ENCODE measurements around the gene TTC27. TPM values are rescaled to one million over a fixed set of nuclear protein-coding genes. Genes with fewer than 3 reads are reported as not detected.
"Not testable (repeated sequence)": the region's sequence is repeated elsewhere in the genome, so short reads cannot be mapped to it uniquely, and the experiment has no call there.

The TTC27 gene
- total RNA-seq, 6 experiments from 2014 or later = 6.8 to 9.5 (median 7.3) TPM

DNA sequence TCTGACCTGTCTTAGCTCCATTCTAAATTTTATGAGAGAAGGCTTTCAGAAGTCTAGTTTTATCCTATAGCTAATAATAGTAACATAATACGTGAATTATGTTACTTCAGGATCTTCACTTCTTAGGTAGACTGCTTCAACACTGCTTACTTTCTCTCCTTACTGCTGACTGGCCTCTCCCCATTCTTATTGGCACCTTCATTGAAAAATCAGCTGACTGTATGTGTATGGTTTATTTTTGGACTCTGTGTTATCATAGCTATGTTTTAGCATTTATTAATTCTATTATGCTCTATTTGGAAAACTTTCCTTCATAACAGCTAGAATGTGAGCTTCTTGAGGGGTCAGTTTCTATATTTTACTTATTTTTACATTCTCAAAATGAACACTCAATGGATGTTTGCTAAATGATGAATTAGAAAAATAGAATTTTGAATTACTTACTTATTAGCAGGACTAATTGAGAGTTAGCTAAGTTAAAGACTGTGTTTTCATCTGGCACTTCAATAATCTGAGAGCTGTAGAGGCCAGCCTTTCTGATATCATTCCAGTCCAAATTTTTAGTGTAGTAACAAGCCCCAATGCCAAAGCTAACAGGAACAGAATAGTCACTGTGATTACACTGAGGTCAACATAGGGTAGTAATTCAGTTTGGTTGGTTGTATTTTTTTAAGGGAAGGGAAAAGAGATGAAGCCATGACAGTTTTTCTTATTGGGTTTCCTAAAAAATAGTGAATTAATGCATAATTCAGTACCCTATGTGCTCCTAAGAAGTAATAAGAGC is 92.3 kb downstream of the TTC27 start:
- Histone ChIP-seq H3K4me3 (no peak overlapping the region), H3K27ac (no peak overlapping the region), H3K27me3 (no peaks in the 10 kb centered on the region), H3K36me3 (no peaks in the 10 kb centered on the region), H3K4me1 (peaks cover 0 to 7% (median 0%) of the 10 kb centered on the region in 4 donors), H3K9me3 (no peaks in the 10 kb centered on the region)
- no peak for DNase-seq
- peak in 3 of 4 donors; percentile 63 to 91 (median 67) for ATAC-seq
- TF ChIP-seq, protein P1, sequence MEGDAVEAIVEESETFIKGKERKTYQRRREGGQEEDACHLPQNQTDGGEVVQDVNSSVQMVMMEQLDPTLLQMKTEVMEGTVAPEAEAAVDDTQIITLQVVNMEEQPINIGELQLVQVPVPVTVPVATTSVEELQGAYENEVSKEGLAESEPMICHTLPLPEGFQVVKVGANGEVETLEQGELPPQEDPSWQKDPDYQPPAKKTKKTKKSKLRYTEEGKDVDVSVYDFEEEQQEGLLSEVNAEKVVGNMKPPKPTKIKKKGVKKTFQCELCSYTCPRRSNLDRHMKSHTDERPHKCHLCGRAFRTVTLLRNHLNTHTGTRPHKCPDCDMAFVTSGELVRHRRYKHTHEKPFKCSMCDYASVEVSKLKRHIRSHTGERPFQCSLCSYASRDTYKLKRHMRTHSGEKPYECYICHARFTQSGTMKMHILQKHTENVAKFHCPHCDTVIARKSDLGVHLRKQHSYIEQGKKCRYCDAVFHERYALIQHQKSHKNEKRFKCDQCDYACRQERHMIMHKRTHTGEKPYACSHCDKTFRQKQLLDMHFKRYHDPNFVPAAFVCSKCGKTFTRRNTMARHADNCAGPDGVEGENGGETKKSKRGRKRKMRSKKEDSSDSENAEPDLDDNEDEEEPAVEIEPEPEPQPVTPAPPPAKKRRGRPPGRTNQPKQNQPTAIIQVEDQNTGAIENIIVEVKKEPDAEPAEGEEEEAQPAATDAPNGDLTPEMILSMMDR (IDR thresholded peaks at IDR 0.05) = no peak
- no peak for TF ChIP-seq POLR2A (IDR thresholded peaks at IDR 0.05)
- WGBS (ENCODE audit: insufficient coverage, low coverage, low lambda C conversion rate, missing lambda C conversion rate) = 86% methylated on average over 1 of the region's 1 CpG
- intact Hi-C loops (cut with DNase I) = no loop called here

DNA sequence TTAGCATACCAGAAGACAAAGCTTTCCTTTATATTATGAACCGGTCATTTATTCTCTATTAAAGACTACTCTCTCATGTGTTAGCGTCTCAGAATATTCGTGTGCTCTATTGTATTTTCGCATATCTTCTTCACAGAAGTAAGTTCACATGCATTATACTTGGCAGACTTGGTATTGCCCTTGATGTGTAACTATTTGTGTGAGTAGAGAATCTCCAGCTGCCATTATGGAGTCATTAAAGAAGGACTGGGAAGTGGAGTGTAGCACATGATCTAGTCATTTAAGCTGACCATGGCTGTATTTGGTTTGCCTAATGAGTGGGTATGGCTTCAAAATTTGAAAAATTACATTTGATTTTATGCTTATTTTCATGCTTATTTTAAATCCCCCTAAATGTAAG is 92.9 kb downstream of the TTC27 start:
- intact Hi-C loops (cut with DNase I) = no loop called here
- 100% methylated on average over 4 of the region's 4 CpGs for WGBS (ENCODE audit: insufficient coverage, low coverage, low lambda C conversion rate, missing lambda C conversion rate)
- ATAC-seq (no peak), DNase-seq (no peak)
- Histone ChIP-seq H3K4me3 (no peak overlapping the region), H3K36me3 (no peaks in the 10 kb centered on the region), H3K4me1 (peaks cover 0 to 3% (median 0%) of the 10 kb centered on the region in 4 donors), H3K9me3 (no peaks in the 10 kb centered on the region), H3K27ac (no peak overlapping the region), H3K27me3 (no peaks in the 10 kb centered on the region)
- TF ChIP-seq, protein P1 (IDR thresholded peaks at IDR 0.05) = no peak
- no peak for TF ChIP-seq POLR2A (IDR thresholded peaks at IDR 0.05)

DNA sequence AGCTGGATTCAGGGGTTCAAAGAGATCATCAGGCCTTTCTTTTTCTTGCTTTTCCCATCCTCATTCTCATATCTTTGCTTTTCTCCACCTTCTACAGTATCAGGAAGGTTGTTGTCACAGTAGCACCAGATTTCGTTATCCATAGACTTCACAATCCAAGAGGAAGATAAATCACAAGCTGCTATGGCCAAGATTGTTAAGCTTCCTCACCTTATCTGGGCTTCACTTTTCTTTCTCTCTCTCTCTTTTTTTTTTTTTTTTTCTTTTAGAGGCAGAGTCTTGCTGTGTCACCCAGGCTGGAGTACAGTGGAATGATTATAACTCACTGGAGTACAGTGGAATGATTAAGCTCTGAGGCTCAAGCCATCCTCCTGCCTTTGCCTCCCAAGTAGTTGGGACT is 93.5 kb downstream of the TTC27 start:
- H3K27ac ChIP-seq = no peak overlapping the region
- no peaks in the 10 kb centered on the region for H3K27me3 ChIP-seq
- H3K4me1 ChIP-seq = peaks cover 0 to 3% (median 0%) of the 10 kb centered on the region in 4 donors
- intact Hi-C loops (cut with DNase I) = no loop called here
- TF ChIP-seq, protein P1 (IDR thresholded peaks at IDR 0.05) = no peak
- no peak for TF ChIP-seq POLR2A (IDR thresholded peaks at IDR 0.05)
- DNase-seq (no peak), ATAC-seq (no peak)
- no peaks in the 10 kb centered on the region for H3K9me3 ChIP-seq
- WGBS (ENCODE audit: insufficient coverage, low coverage, low lambda C conversion rate, missing lambda C conversion rate) = 87% methylated on average over 1 of the region's 1 CpG
- H3K36me3 ChIP-seq = no peaks in the 10 kb centered on the region
- H3K4me3 ChIP-seq = no peak overlapping the region

DNA sequence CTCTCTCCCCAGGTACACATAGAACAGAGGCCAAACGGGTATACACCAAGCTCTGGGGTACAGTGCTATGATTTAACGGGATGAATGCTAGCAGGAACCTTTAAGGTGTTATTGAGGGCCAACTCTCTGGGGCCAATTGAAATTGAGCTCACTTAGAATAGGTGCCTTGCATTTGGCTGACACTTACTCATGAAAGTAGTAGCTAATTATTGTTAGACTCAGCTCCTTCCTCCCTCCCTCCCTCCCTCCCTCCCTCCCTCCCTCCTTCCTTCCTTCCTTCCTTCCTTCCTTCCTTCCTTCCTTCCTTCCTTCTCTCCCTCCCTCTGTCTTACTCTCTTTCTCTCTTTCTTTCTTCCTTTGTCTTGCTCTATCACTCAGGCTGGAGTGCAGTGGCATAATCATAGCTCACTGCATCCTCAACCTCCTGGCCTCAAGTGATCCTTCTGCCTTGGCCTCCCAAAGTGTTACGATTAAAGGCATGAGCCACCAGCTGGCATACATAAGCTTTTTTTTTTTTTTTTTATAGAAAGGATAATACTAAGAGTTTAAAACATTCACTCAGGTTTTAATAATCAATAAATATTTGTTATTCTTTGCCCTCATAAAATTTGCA is 95.7 kb downstream of the TTC27 start:
- Histone ChIP-seq H3K27ac (no peak overlapping the region), H3K27me3 (no peaks in the 10 kb centered on the region), H3K4me3 (no peak overlapping the region), H3K9me3 (no peaks in the 10 kb centered on the region), H3K36me3 (no peaks in the 10 kb centered on the region), H3K4me1 (peaks cover 0 to 11% (median 2%) of the 10 kb centered on the region in 4 donors)
- TF ChIP-seq, protein P1 (IDR thresholded peaks at IDR 0.05) = no peak
- no peak for TF ChIP-seq POLR2A (IDR thresholded peaks at IDR 0.05)
- ATAC-seq (no peak), DNase-seq (no peak)
- intact Hi-C loops (cut with DNase I) = no loop called here
- 83% methylated on average over 1 of the region's 3 CpGs for WGBS (ENCODE audit: insufficient coverage, low coverage, low lambda C conversion rate, missing lambda C conversion rate)

DNA sequence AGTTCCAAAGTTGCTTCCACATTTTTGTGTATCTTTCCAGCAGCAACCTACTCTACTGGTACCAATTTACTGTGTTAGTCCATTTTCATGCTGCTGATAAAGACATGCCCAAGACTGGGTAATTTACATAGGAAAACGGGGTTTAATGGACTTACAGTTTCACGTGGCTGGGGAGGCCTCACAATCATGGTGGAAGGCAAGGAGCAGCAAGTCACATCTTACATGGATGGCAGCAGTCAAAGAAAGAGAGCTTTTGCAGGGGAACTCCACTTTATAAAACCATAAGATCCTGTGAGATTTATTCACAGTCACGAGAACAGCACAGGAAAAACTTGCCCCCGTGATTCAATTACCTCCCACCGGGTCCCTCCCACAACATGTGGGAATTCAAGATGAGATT is 98.8 kb downstream of the TTC27 start:
- ATAC-seq; H3K9me3 ChIP-seq; H3K36me3 ChIP-seq; intact Hi-C loops (cut with DNase I); H3K4me1 ChIP-seq; H3K27ac ChIP-seq; H3K27me3 ChIP-seq; DNase-seq; H3K4me3 ChIP-seq: not testable (repeated sequence)
- 70% methylated on average over 5 of the region's 5 CpGs for WGBS (ENCODE audit: insufficient coverage, low coverage, low lambda C conversion rate, missing lambda C conversion rate)

Measured in right lobe of liver (tissue), 6 donors.